K562 (cell line): ENCODE measurements around the gene TUBB1. TPM values are rescaled to one million over a fixed set of nuclear protein-coding genes. Genes with fewer than 3 reads are reported as not detected.

Source experiments
- ATAC-seq: fragments of 200-7000 bp; cut with Tn5 transposase; 3 replicates; pipeline ENCODE4 v1.9.1; 2020; ENCODE audit warnings: moderate library complexity
- BruUV-seq: library from RNA; stranded (reverse); fragments of 400-500 nt; replicated peaks from 2 replicates; lab custom pipeline; 2021; lab: Mats Ljungman, UMichigan
- CTCF ChIA-PET: fragments of 300-600 bp; formaldehyde crosslinking; extraction: SDS; loops from one replicate; lab custom pipeline; 2021; ENCODE audit warnings: low intra/inter-chr PET ratio; lab: Yijun Ruan, JAX
- POLR2A ChIA-PET: fragments of 300-600, 350-650 bp; sonication (Branson Sonifier 250); formaldehyde crosslinking; extraction: SDS; loops from one replicate; lab custom pipeline; 2021; ENCODE audit warnings: antibody characterized with exemption, inconsistent platforms; lab: Yijun Ruan, JAX
- DNase-seq, 4 experiments: peaks; one replicate each; pipeline versions ENCODE4 v3.0.0 to v3.0.0-alpha.2; 2011 to 2018; ENCODE audit warnings: low spot score in 3 of 4, mixed read lengths in 3 of 4; ENCODE audit errors: extremely low read depth in 1 of 4
- FAIRE-seq: peaks from 2 replicates; lab custom pipeline; 2011; peaks lifted over from hg19 to GRCh38; lab: Jason Lieb, UNC
- H2AFZ ChIP-seq: 2 replicates; pipeline ENCODE4 v1.6.0; 2011; ENCODE audit warnings: low read depth, low read length, control low read depth, inconsistent platforms
- H3K27ac ChIP-seq: fragments of 200-600 bp; 3 replicates; pipeline ENCODE4 v1.8.0; 2011; ENCODE audit warnings: low read depth, mild to moderate bottlenecking, control low read depth, inconsistent platforms, low read length, moderate library complexity, mixed read lengths; ENCODE audit errors: extremely low read depth
- H3K27me3 ChIP-seq, 2 experiments: fragments of 300-600 bp in 1 of 2; 2 replicates in 1 of 2; 3 replicates in 1 of 2; pipeline versions ENCODE4 v1.6.0 to v1.8.0; 2011; ENCODE audit warnings: inconsistent platforms in 2 of 2, low read length in 2 of 2, mild to moderate bottlenecking in 1 of 2, mixed read lengths in 1 of 2, moderate library complexity in 1 of 2; ENCODE audit not compliant: control insufficient read depth in 2 of 2, insufficient read depth in 2 of 2
- H3K36me3 ChIP-seq: fragments of 300-600 bp; 3 replicates; pipeline ENCODE4 v1.8.0; 2011; ENCODE audit warnings: mild to moderate bottlenecking, low read length, inconsistent platforms; ENCODE audit not compliant: control insufficient read depth, insufficient read depth
- H3K4me1 ChIP-seq, 2 experiments: fragments of 200-600 bp in 1 of 2; replicated peaks in 1 of 2; 2 replicates in 1 of 2; 3 replicates in 1 of 2; pipeline versions ENCODE4 v1.5.1 to v1.8.0; 2011; ENCODE audit warnings: inconsistent platforms in 2 of 2, low read length in 2 of 2, mild to moderate bottlenecking in 1 of 2, mixed read lengths in 1 of 2, moderate library complexity in 1 of 2; ENCODE audit not compliant: control insufficient read depth in 2 of 2, insufficient read depth in 2 of 2
- H3K4me2 ChIP-seq: 2 replicates; pipeline ENCODE4 v1.6.1; 2011; ENCODE audit warnings: low read length, control low read depth, inconsistent platforms, mixed read lengths; ENCODE audit not compliant: insufficient read depth
- H3K4me3 ChIP-seq: fragments of 200-600 bp; sonication (generic), shearing (Covaris generic); 2 replicates; pipeline ENCODE4 v1.5.1; 2016; ENCODE audit warnings: control low read depth, inconsistent platforms
- H3K79me2 ChIP-seq: fragments of 200-600 bp; 3 replicates; pipeline ENCODE4 v1.8.0; 2011; ENCODE audit warnings: low read length, inconsistent platforms; ENCODE audit not compliant: control insufficient read depth, insufficient read depth
- H3K9ac ChIP-seq, 2 experiments: 2 replicates each; pipeline versions ENCODE4 v1.6.0 to v1.6.1; 2011; ENCODE audit warnings: low read depth in 2 of 2, low read length in 2 of 2, control low read depth in 1 of 2, inconsistent platforms in 1 of 2, mild to moderate bottlenecking in 1 of 2, mixed read lengths in 1 of 2; ENCODE audit not compliant: insufficient read depth in 1 of 2
- H3K9me1 ChIP-seq: one replicate; pipeline ENCODE4 v1.6.0; 2011; ENCODE audit warnings: inconsistent platforms, mild to moderate bottlenecking, low read length, moderate library complexity; ENCODE audit not compliant: control insufficient read depth, insufficient read depth
- H3K9me3 ChIP-seq: replicated peaks from 2 replicates; pipeline ENCODE4 v1.5.1; 2011; ENCODE audit warnings: low read depth, low read length, inconsistent platforms; ENCODE audit not compliant: control insufficient read depth, insufficient read depth
- H4K20me1 ChIP-seq: replicated peaks from 2 replicates; pipeline ENCODE4 v1.6.1; 2011; ENCODE audit warnings: low read length, inconsistent platforms, mixed read lengths; ENCODE audit not compliant: control insufficient read depth, insufficient read depth
- CHCHD3 ChIP-seq: fragments of 250-450 bp; sonication (Bioruptor Pico); IDR thresholded peaks from 2 replicates; pipeline ENCODE4 v2.1.2; 2022; ENCODE audit warnings: mild to moderate bottlenecking
- CLOCK ChIP-seq: fragments of 250-450 bp; sonication (Bioruptor Pico); IDR thresholded peaks from 2 replicates; pipeline ENCODE4 v1.4.0; 2020; ENCODE audit warnings: mild to moderate bottlenecking, moderate library complexity, borderline replicate concordance
- FOXA1 ChIP-seq: fragments of 450-650 bp; IDR thresholded peaks from 2 replicates; pipeline ENCODE4 v1.6.1; 2016; ENCODE audit warnings: mild to moderate bottlenecking, borderline replicate concordance
- GABPB1 ChIP-seq: sonication (generic); formaldehyde crosslinking; IDR thresholded peaks from 2 replicates; pipeline ENCODE4 v1.8.0; 2022; ENCODE audit warnings: mild to moderate bottlenecking, missing genetic modification reagents
- KAT7 ChIP-seq: sonication (generic); formaldehyde crosslinking; IDR thresholded peaks from 2 replicates; pipeline ENCODE4 v1.8.0; 2022; ENCODE audit warnings: missing genetic modification reagents, mild to moderate bottlenecking, borderline replicate concordance
- NCOA6 ChIP-seq: fragments of 450-650 bp; IDR thresholded peaks from 2 replicates; pipeline ENCODE4 v1.6.1; 2017; ENCODE audit warnings: mild to moderate bottlenecking
- NFYB ChIP-seq: IDR thresholded peaks from 2 replicates; pipeline ENCODE4 v1.6.1; 2011; ENCODE audit warnings: mild to moderate bottlenecking, moderate library complexity; ENCODE audit not compliant: insufficient read length; ENCODE audit errors: extremely low read depth
- NKRF ChIP-seq: fragments of 450-650 bp; IDR thresholded peaks from 2 replicates; pipeline ENCODE4 v1.6.1; 2016; ENCODE audit warnings: borderline replicate concordance
- TAF1 ChIP-seq: IDR thresholded peaks from 2 replicates; pipeline ENCODE4 v1.6.1; 2011; ENCODE audit warnings: mild to moderate bottlenecking, low read length, moderate library complexity; ENCODE audit not compliant: insufficient read depth, control insufficient read depth, severe bottlenecking; ENCODE audit errors: extremely low read depth
- YBX1 ChIP-seq: fragments of 450-650 bp; IDR thresholded peaks from 2 replicates; pipeline ENCODE4 v1.7.1; 2016; ENCODE audit warnings: mild to moderate bottlenecking
- ZNF384 ChIP-seq: IDR thresholded peaks from 2 replicates; pipeline ENCODE4 v1.6.1; 2012; ENCODE audit warnings: low read depth, low read length, improper control_type of control experiment
- ZNF586 ChIP-seq: fragments of 450-650 bp; formaldehyde crosslinking; conservative IDR thresholded peaks from 2 replicates; pipeline ENCODE4 v1.4.0; 2020; ENCODE audit warnings: mild to moderate bottlenecking, moderate library complexity
- WGBS: fragments of 100-300 bp; shearing (Covaris generic); methylation state at CpG from one replicate; pipeline ENCODE4 v1.1.6; 2016; ENCODE audit warnings: low coverage, mixed read lengths; ENCODE audit not compliant: insufficient coverage; ENCODE audit errors: missing lambda C conversion rate; 5-methylcytosine and 5-hydroxymethylcytosine counted together
- in situ Hi-C: fragments of 300-500 bp; cut with MboI; formaldehyde crosslinking; loops from 4 replicates; pipeline ENCODE4 v1.15.0; 2018; ENCODE audit warnings: inconsistent platforms, mixed read lengths
- intact Hi-C: fragments of 100-400 bp; cut with micrococcal nuclease; formaldehyde crosslinking; loops from 2 replicates; pipeline ENCODE4 v1.14.2; 2022
- polyA plus RNA-seq, 8 experiments: library from polyadenylated mRNA; depleted of rRNA in 4 of 8; stranded (reverse) in 5 of 8; unstranded in 3 of 8; fragments of >200 nt; fragmentation: Nextera tagmentation in 2 of 8; fragmentation: Illumina TruSeq in 1 of 8; extraction: Ambion mirVana in 2 of 8; extraction: Trizol in 1 of 8; gene quantifications; 2 replicates each; pipeline versions ENCODE4 v1.2.1 to v1.2.3, GENCODE V29; 2011 to 2014; ENCODE audit warnings: inconsistent platforms in 1 of 8, missing spikeins in 1 of 8
- total RNA-seq, 7 experiments: library from RNA; depleted of rRNA in 6 of 7; stranded (reverse); fragments of >200 nt in 6 of 7; fragmentation: Illumina TruSeq in 2 of 7; extraction: Trizol in 2 of 7; gene quantifications; 2 replicates each; pipeline versions ENCODE4 v1.2.1 to v1.2.3, GENCODE V29; 2011 to 2021; ENCODE audit warnings: low replicate concordance in 1 of 7

The TUBB1 gene
- total and polyA plus RNA-seq, 9 of the 15 experiments (the other 6 are each of a cell fraction or from before 2014, with no cell fraction given) = 1.5 to 3.9 (median 2.4) TPM

- TF ChIP-seq CLOCK (CRISPR knock-in tag) (no peak), CHCHD3 (CRISPR knock-in tag) (no peak)
Measured at GRCh38 chr20:59033093-59033492, 13.9 kb downstream of the TUBB1 start (continued).

DNA sequence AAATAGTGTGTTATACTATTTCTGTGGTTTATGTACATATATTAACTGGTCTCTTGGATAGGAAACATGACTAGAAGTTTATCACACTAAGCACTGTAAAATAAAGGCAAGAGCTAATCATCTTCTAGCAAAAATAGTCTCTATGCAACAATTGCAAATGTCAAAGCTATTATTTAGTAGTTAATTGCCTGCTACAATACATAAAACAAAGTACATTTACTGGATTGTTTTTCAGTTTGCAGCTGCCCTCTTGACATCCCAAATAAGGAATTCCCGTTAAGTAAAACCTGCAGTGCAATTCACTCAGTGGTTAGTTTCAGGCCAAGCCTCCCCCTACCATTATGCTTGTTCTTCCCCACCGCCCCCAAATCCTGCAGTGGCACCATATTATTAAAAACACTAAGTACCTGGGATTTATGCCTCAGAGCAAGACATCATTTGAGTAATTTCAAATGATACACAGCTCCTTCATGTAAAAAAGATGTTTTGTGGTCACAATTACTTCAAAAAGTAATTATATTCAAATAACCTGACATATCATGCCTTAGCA, 14.5 kb downstream of the TUBB1 start:
- no TSS peak for BruUV-seq
- WGBS = 60% methylated on average over 2 of the region's 2 CpGs
- POLR2A ChIA-PET = interaction anchor here (1.3 to 4.5 kb wide), 3 partner anchors 9 to 13 kb away, joined by 3 to 31 read pairs (median 28); partner anchors contain the start of genes PRELID3B and TUBB1

More for the DNA sequence above, 14.5 kb downstream of the TUBB1 start:
- peaks cover 88% of the 10 kb centered on the region for H3K36me3 ChIP-seq
- H4K20me1 ChIP-seq = no peaks in the 10 kb centered on the region
- no peak overlapping the region for H2AFZ ChIP-seq
- no peak overlapping the region for H3K9ac ChIP-seq
- intact Hi-C loops = loop anchor here (5.0 kb wide), 2 partner anchors 51 to 141 kb away; partner anchors contain the start of gene NELFCD
- peaks cover 10 to 18% of the 10 kb centered on the region in 2 experiments; a peak in 4 of 5 replicates for H3K4me1 ChIP-seq
- ATAC-seq (no peak), DNase-seq (no peak), FAIRE-seq (no peak)
- no peaks in the 10 kb centered on the region for H3K9me1 ChIP-seq
- no peaks in the 10 kb centered on the region for H3K27me3 ChIP-seq
- no peak overlapping the region for H3K4me2 ChIP-seq
- CTCF ChIA-PET = no interaction called here
- in situ Hi-C loops = no loop called here
- H3K79me2 ChIP-seq = peaks cover 70% of the 10 kb centered on the region
- no peak overlapping the region for H3K4me3 ChIP-seq
- TF ChIP-seq ZNF384 (no peak), FOXA1 (no peak), TAF1 (no peak), ZNF586 (CRISPR knock-in tag) (no peak), GABPB1 (CRISPR knock-in tag) (no peak), KAT7 (CRISPR knock-in tag) (no peak), YBX1 (no peak), NCOA6 (no peak), NFYB (no peak), NKRF (no peak)
- H3K9me3 ChIP-seq = no peaks in the 10 kb centered on the region
- H3K27ac ChIP-seq = no peak overlapping the region
